IMR-90 (cell line): ENCODE results near the gene TPI1. TPM values are rescaled to one million over a fixed set of nuclear protein-coding genes. Genes with fewer than 3 reads are reported as not detected.
A peak's percentile ranks its signal among the peaks of the same experiment; 100 is the strongest.

ENCODE experiments used
- ATAC-seq: fragments of 200-7000 bp; cut with Tn5 transposase; 2 replicates; pipeline ENCODE4 v1.9.1; 2020; ENCODE audit warnings: low read depth, mild to moderate bottlenecking, moderate library complexity
- BruUV-seq: library from RNA; stranded (reverse); fragments of 400-500 nt; replicated peaks from 2 replicates; lab custom pipeline; 2021; lab: Mats Ljungman, UMichigan
- CTCF ChIA-PET: fragments of 300-600 bp; formaldehyde crosslinking; extraction: SDS; loops from one replicate; lab custom pipeline; 2021; ENCODE audit warnings: antibody characterized with exemption; lab: Yijun Ruan, JAX
- POLR2A ChIA-PET: fragments of 300-600 bp; sonication (Branson Sonifier 250); formaldehyde crosslinking; loops from one replicate; lab custom pipeline; 2022; ENCODE audit warnings: antibody characterized with exemption; ENCODE audit not compliant: unreplicated experiment; lab: Charles Lee
- DNase-seq: peaks from one replicate; pipeline ENCODE4 v3.0.0; 2013
- H2AFZ ChIP-seq: replicated peaks from 2 replicates; pipeline ENCODE3; 2013; ENCODE audit warnings: low read length, mild to moderate bottlenecking; ENCODE audit not compliant: poor library complexity
- H2AK5ac ChIP-seq: 2 replicates; pipeline ENCODE4 v1.6.1; 2013; ENCODE audit warnings: low read depth, low read length, inconsistent platforms
- H2AK9ac ChIP-seq: replicated peaks from 2 replicates; pipeline ENCODE3; 2013; ENCODE audit warnings: mild to moderate bottlenecking, low read depth, low read length, moderate library complexity; ENCODE audit not compliant: poor library complexity
- H2BK120ac ChIP-seq: 2 replicates; pipeline ENCODE4 v1.6.1; 2013; ENCODE audit warnings: low read depth, low read length, inconsistent platforms
- H2BK15ac ChIP-seq: 3 replicates; pipeline ENCODE4 v1.6.1; 2013; ENCODE audit warnings: low read depth, low read length, inconsistent platforms
- H2BK20ac ChIP-seq: 2 replicates; pipeline ENCODE4 v1.6.1; 2013; ENCODE audit warnings: low read depth, mild to moderate bottlenecking, inconsistent platforms, low read length, moderate library complexity
- H2BK5ac ChIP-seq: 2 replicates; pipeline ENCODE4 v1.6.1; 2013; ENCODE audit warnings: mild to moderate bottlenecking, low read depth, low read length, inconsistent platforms; ENCODE audit not compliant: poor library complexity, severe bottlenecking
- H3K14ac ChIP-seq: replicated peaks from 2 replicates; pipeline ENCODE4 v1.6.1; 2013; ENCODE audit warnings: low read depth, low read length, inconsistent platforms
- H3K18ac ChIP-seq: 2 replicates; pipeline ENCODE4 v1.6.1; 2013; ENCODE audit warnings: low read depth, low read length, control low read depth
- H3K23ac ChIP-seq: 2 replicates; pipeline ENCODE4 v1.6.1; 2013; ENCODE audit warnings: low read depth, low read length, inconsistent platforms
- H3K27ac ChIP-seq: 2 replicates; pipeline ENCODE4 v1.5.1; 2013; ENCODE audit warnings: mild to moderate bottlenecking, control low read depth, low read length; ENCODE audit not compliant: insufficient read depth
- H3K27me3 ChIP-seq: 2 replicates; pipeline ENCODE4 v1.6.1; 2013; ENCODE audit warnings: low read length; ENCODE audit not compliant: control insufficient read depth, insufficient read depth
- H3K36me3 ChIP-seq: 2 replicates; pipeline ENCODE4 v1.6.1; 2013; ENCODE audit warnings: low read length, mixed read lengths; ENCODE audit not compliant: control insufficient read depth, insufficient read depth
- H3K4ac ChIP-seq: 2 replicates; pipeline ENCODE4 v1.6.1; 2013; ENCODE audit warnings: low read depth, low read length, inconsistent platforms
- H3K4me1 ChIP-seq: 2 replicates; pipeline ENCODE4 v1.6.1; 2013; ENCODE audit warnings: low read length, mixed read lengths; ENCODE audit not compliant: control insufficient read depth, insufficient read depth
- H3K4me2 ChIP-seq: 2 replicates; pipeline ENCODE4 v1.6.1; 2013; ENCODE audit warnings: low read depth, mild to moderate bottlenecking, control low read depth, low read length, moderate library complexity
- H3K4me3 ChIP-seq: 2 replicates; pipeline ENCODE4 v1.5.1; 2013; ENCODE audit warnings: low read depth, mild to moderate bottlenecking, control low read depth, low read length, moderate library complexity; ENCODE audit not compliant: insufficient read depth
- H3K56ac ChIP-seq: 2 replicates; pipeline ENCODE4 v1.6.1; 2013; ENCODE audit warnings: low read length, inconsistent platforms; ENCODE audit not compliant: insufficient read depth; ENCODE audit errors: extremely low read depth
- H3K79me1 ChIP-seq, 2 experiments: 2 replicates each; pipeline ENCODE4 v1.6.1; 2013; ENCODE audit warnings: low read length in 2 of 2, inconsistent platforms in 1 of 2, low read depth in 1 of 2
- H3K9ac ChIP-seq: 2 replicates; pipeline ENCODE4 v1.6.1; 2013; ENCODE audit warnings: low read depth, low read length, control low read depth
- H3K9me1 ChIP-seq: 2 replicates; pipeline ENCODE4 v1.6.1; 2013; ENCODE audit warnings: low read length, inconsistent platforms; ENCODE audit not compliant: insufficient read depth
- H3K9me3 ChIP-seq: 2 replicates; pipeline ENCODE4 v1.6.1; 2013; ENCODE audit warnings: low read length; ENCODE audit not compliant: control insufficient read depth, insufficient read depth
- H4K20me1 ChIP-seq: 2 replicates; pipeline ENCODE4 v1.6.1; 2013; ENCODE audit warnings: low read length, inconsistent platforms; ENCODE audit not compliant: insufficient read depth
- H4K5ac ChIP-seq: 2 replicates; pipeline ENCODE4 v1.6.1; 2013; ENCODE audit warnings: mild to moderate bottlenecking, low read depth, low read length, control low read depth
- H4K8ac ChIP-seq, 2 experiments: 2 replicates each; pipeline ENCODE4 v1.6.1; 2013; ENCODE audit warnings: low read depth in 2 of 2, low read length in 2 of 2, control low read depth in 1 of 2, inconsistent platforms in 1 of 2
- H4K91ac ChIP-seq: 2 replicates; pipeline ENCODE4 v1.6.1; 2013; ENCODE audit warnings: low read depth, low read length, inconsistent platforms; ENCODE audit not compliant: insufficient read depth
- BHLHE40 ChIP-seq: fragments of 150-350 bp; IDR thresholded peaks from 2 replicates; pipeline ENCODE4 v1.6.1; 2016; ENCODE audit warnings: mild to moderate bottlenecking, low read depth, low read length
- CEBPB ChIP-seq: IDR thresholded peaks from 2 replicates; pipeline ENCODE4 v1.6.1; 2012; ENCODE audit warnings: low read depth, low read length, improper control_type of control experiment
- CHD1 ChIP-seq: IDR thresholded peaks from 2 replicates; pipeline ENCODE4 v1.6.1; 2012; ENCODE audit warnings: low read depth, low read length, improper control_type of control experiment
- CTCF ChIP-seq: conservative IDR thresholded peaks from 2 replicates; pipeline ENCODE4 v1.5.1; 2012; ENCODE audit warnings: mild to moderate bottlenecking, low read depth, low read length, improper control_type of control experiment
- ELK1 ChIP-seq: fragments of 150-350 bp; IDR thresholded peaks from 2 replicates; pipeline ENCODE4 v1.6.1; 2016; ENCODE audit warnings: low read depth, mild to moderate bottlenecking, low read length, moderate library complexity, borderline replicate concordance
- FOS ChIP-seq: fragments of 150-350 bp; IDR thresholded peaks from 2 replicates; pipeline ENCODE4 v1.6.1; 2016; ENCODE audit warnings: low read depth, low read length
- MAFK ChIP-seq: IDR thresholded peaks from 2 replicates; pipeline ENCODE4 v1.6.1; 2012; ENCODE audit warnings: low read depth, low read length, improper control_type of control experiment
- MAZ ChIP-seq: IDR thresholded peaks from 2 replicates; pipeline ENCODE4 v1.6.1; 2012; ENCODE audit warnings: low read depth, mild to moderate bottlenecking, low read length, improper control_type of control experiment, moderate library complexity, borderline replicate concordance
- MXI1 ChIP-seq: IDR thresholded peaks from 2 replicates; pipeline ENCODE4 v1.6.1; 2012; ENCODE audit warnings: low read depth, mild to moderate bottlenecking, low read length, moderate library complexity, borderline replicate concordance
- NFE2L2 ChIP-seq: fragments of 150-350 bp; IDR thresholded peaks from 2 replicates; pipeline ENCODE4 v1.6.1; 2016; ENCODE audit warnings: low read depth, mild to moderate bottlenecking, low read length
- POLR2A ChIP-seq: IDR thresholded peaks from 2 replicates; pipeline ENCODE4 v1.6.1; 2012; ENCODE audit warnings: mild to moderate bottlenecking, low read depth, low read length
- RAD21 ChIP-seq: IDR thresholded peaks from 2 replicates; pipeline ENCODE4 v1.6.1; 2012; ENCODE audit warnings: low read length, improper control_type of control experiment
- RCOR1 ChIP-seq: IDR thresholded peaks from 2 replicates; pipeline ENCODE4 v1.6.1; 2012; ENCODE audit warnings: mild to moderate bottlenecking, low read length, improper control_type of control experiment; ENCODE audit not compliant: insufficient replicate concordance
- WGBS, 2 experiments: methylation state at CpG; one replicate each; pipeline versions ENCODE4 v1.1.5 to v1.1.7; 2013; ENCODE audit warnings: missing lambda C conversion rate in 2 of 2; ENCODE audit not compliant: insufficient read length in 1 of 2; ENCODE audit errors: extremely low coverage in 2 of 2; 5-methylcytosine and 5-hydroxymethylcytosine counted together
- dilution Hi-C: fragments of 300-500 bp; cut with HindIII; formaldehyde crosslinking; loops from one replicate; pipeline ENCODE4 v1.14.3; 2018; ENCODE audit warnings: low sequenced_read_pairs; ENCODE audit not compliant: unreplicated experiment
- in situ Hi-C: fragments of 300-500 bp; cut with MboI; formaldehyde crosslinking; loops from 3 replicates; pipeline ENCODE4 v1.14.3; 2019; ENCODE audit warnings: low sequenced_read_pairs, inconsistent platforms, mixed read lengths
- intact Hi-C: fragments of 100-400 bp; cut with micrococcal nuclease; formaldehyde crosslinking; loops from 2 replicates; pipeline ENCODE4 v1.10.0; 2022
- polyA plus RNA-seq, 3 experiments: library from polyadenylated mRNA; depleted of rRNA; stranded (reverse); fragments of >200 nt; gene quantifications; 2 replicates each; pipeline ENCODE4 v1.2.3, GENCODE V29; 2012; ENCODE audit warnings: low replicate concordance in 1 of 3
- total RNA-seq: library from RNA; depleted of rRNA; stranded (reverse); fragments of >200 nt; gene quantifications from 2 replicates; pipeline ENCODE4 v1.2.3, GENCODE V29; 2012
- TF ChIP-seq, protein P1 (sequence below): fragments of 150-350 bp; IDR thresholded peaks from 2 replicates; pipeline ENCODE4 v1.6.1; 2017; ENCODE audit warnings: mild to moderate bottlenecking, antibody characterized with exemption, low read length, low read depth

TPI1 gene
- total and polyA plus RNA-seq, 2 of the 4 experiments (the other 2 are of a cell fraction) = 1,995 to 2,176 TPM

GRCh38 chr12:6851153-6851920 lies 16.0 kb upstream of the TPI1 start, which contains the start of gene CDCA3:
Gene CDCA3, minus strand, starts transcription at chr12:6851286. Its CDS starts 334 bp downstream, at chr12:6850952.
- Histone ChIP-seq H3K9me3 (no peaks in the 10 kb centered on the region), H3K4me1 (peaks cover 5% of the 10 kb centered on the region)
- CTCF ChIA-PET = interaction anchor here (0.6 to 3.3 kb wide), 5 partner anchors 8 to 1163 kb away, joined by 3 to 11 read pairs (median 3); partner anchors contain the start of gene SPSB2

More at GRCh38 chr12:6851153-6851920, 16.0 kb upstream of the TPI1 start, which contains the start of gene CDCA3:
- peaks cover 15% of the 10 kb centered on the region for H4K20me1 ChIP-seq
- POLR2A ChIA-PET = interaction anchor here (0.6 to 1.1 kb wide), 2 partner anchors 22 to 99 kb away, joined by 3 to 5 read pairs; no protein-coding TSS in a partner anchor
- H4K8ac ChIP-seq = peak within 1 kb of the TSS; percentile 48 to 99
- no peak for TF ChIP-seq RAD21
- TF ChIP-seq POLR2A = peak; percentile 84
- no peak for TF ChIP-seq MAFK
- TF ChIP-seq CTCF = no peak
- peak; percentile 95 for TF ChIP-seq MXI1
- TF ChIP-seq CHD1 = no peak
- TF ChIP-seq RCOR1 = no peak
- TF ChIP-seq FOS = peak; percentile 78; the same call in 1 of the 2 replicates
- no peak for TF ChIP-seq BHLHE40
- TF ChIP-seq ELK1 = no peak
- no peak for TF ChIP-seq CEBPB
- no peak for TF ChIP-seq NFE2L2
- TF ChIP-seq, protein P1, sequence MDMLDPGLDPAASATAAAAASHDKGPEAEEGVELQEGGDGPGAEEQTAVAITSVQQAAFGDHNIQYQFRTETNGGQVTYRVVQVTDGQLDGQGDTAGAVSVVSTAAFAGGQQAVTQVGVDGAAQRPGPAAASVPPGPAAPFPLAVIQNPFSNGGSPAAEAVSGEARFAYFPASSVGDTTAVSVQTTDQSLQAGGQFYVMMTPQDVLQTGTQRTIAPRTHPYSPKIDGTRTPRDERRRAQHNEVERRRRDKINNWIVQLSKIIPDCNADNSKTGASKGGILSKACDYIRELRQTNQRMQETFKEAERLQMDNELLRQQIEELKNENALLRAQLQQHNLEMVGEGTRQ = no peak
- TF ChIP-seq MAZ = peak; percentile 15; the same call in 1 of the 2 replicates
- peak within 1 kb of the TSS; percentile 42; the same call in 1 of the 2 replicates for H2BK20ac ChIP-seq
- peak within 1 kb of the TSS; percentile 93 for H3K56ac ChIP-seq
- peak within 1 kb of the TSS; percentile 98 for H2AK9ac ChIP-seq
- peak within 1 kb of the TSS; percentile 94 for H2AK5ac ChIP-seq
- H2AFZ ChIP-seq = peak within 1 kb of the TSS; percentile 99
- H3K4ac ChIP-seq = peak within 1 kb of the TSS; percentile 97
- H3K27me3 ChIP-seq = no peaks in the 10 kb centered on the region
- H2BK5ac ChIP-seq = peak within 1 kb of the TSS; percentile 92
- peak within 1 kb of the TSS; percentile 73 for H3K4me2 ChIP-seq
- H3K23ac ChIP-seq = peak within 1 kb of the TSS; percentile 98
- peak within 1 kb of the TSS; percentile 86 for H2BK120ac ChIP-seq
- peak within 1 kb of the TSS; percentile 87 for H3K27ac ChIP-seq
- ATAC-seq (peak; percentile 64), DNase-seq (peak; percentile 98)
- H2BK15ac ChIP-seq = peak within 1 kb of the TSS; percentile 85; the same call in 1 of the 3 replicates
- peak within 1 kb of the TSS; percentile 96 for H4K91ac ChIP-seq
- H3K9ac ChIP-seq = peak within 1 kb of the TSS; percentile 82
- BruUV-seq = no TSS peak
- WGBS, 2 experiments = no CpG with 5 or more reads among the region's 37 CpGs
- peak within 1 kb of the TSS; percentile 81 for H4K5ac ChIP-seq
- intact Hi-C loops (no loop called here), dilution Hi-C loops (no loop called here), in situ Hi-C loops (no loop called here)
- H3K79me1 ChIP-seq = peaks cover 25 to 55% of the 10 kb centered on the region in 2 experiments
- peak within 1 kb of the TSS; percentile 98 for H3K14ac ChIP-seq
- peak within 1 kb of the TSS; percentile 80 for H3K18ac ChIP-seq
- H3K36me3 ChIP-seq = peaks cover 33% of the 10 kb centered on the region
- H3K9me1 ChIP-seq = no peaks in the 10 kb centered on the region
- peak within 1 kb of the TSS; percentile 63 for H3K4me3 ChIP-seq
